Large intestine (tissue), 12 donors: Measurements from ENCODE around the gene DDX10. TPM values are rescaled to one million over a fixed set of nuclear protein-coding genes. Genes with fewer than 3 reads are reported as not detected.

Source experiments
- DNase-seq, 2 donors: peaks; one replicate each; pipeline versions ENCODE4 v3.0.0 to v3.0.0-alpha.2; 2013
- H3K27ac ChIP-seq: one replicate; pipeline ENCODE4 v1.5.1; 2013; ENCODE audit warnings: low read length
- H3K27me3 ChIP-seq: 2 replicates; pipeline ENCODE4 v1.6.1; 2013; ENCODE audit warnings: low read length; ENCODE audit not compliant: control insufficient read depth, insufficient read depth
- H3K36me3 ChIP-seq: 2 replicates; pipeline ENCODE4 v1.6.1; 2013; ENCODE audit warnings: low read length; ENCODE audit not compliant: control insufficient read depth, insufficient read depth
- H3K4me1 ChIP-seq: one replicate; pipeline ENCODE4 v1.6.1; 2013; ENCODE audit warnings: low read length; ENCODE audit not compliant: control insufficient read depth, insufficient read depth
- H3K4me3 ChIP-seq: one replicate; pipeline ENCODE4 v1.5.1; 2013; ENCODE audit warnings: low read length
- H3K9me3 ChIP-seq: one replicate; pipeline ENCODE4 v1.6.1; 2013; ENCODE audit warnings: mild to moderate bottlenecking, low read depth, low read length, moderate library complexity; ENCODE audit not compliant: control insufficient read depth
- WGBS: methylation state at CpG from one replicate; pipeline ENCODE4 v1.1.5; 2013; ENCODE audit warnings: low lambda C conversion rate; ENCODE audit not compliant: insufficient coverage; 5-methylcytosine and 5-hydroxymethylcytosine counted together
- long read RNA-seq, 11 donors: transcript quantifications; one replicate each; lab custom pipeline, GENCODE V29; 2026
- polyA plus RNA-seq: library from polyadenylated mRNA; unstranded; fragments of 120-200 nt; gene quantifications from one replicate; pipeline ENCODE4 v1.2.1, GENCODE V29; 2013

Gene DDX10
- 17.8 TPM for polyA plus RNA-seq
- long read RNA-seq, donor 1, full-length matches to known transcripts, result 1 of 7 reads
- long read RNA-seq, donor 1, partial matches to known transcripts, result 6 of 7 reads
- long read RNA-seq, donor 1, other reads (novel, unspliced or antisense), result 0 of 7 reads
- long read RNA-seq, donor 2, full-length matches to known transcripts, result 4 of 4 reads
- long read RNA-seq, donor 2, partial matches to known transcripts, result 0 of 4 reads
- long read RNA-seq, donor 2, other reads (novel, unspliced or antisense), result 0 of 4 reads
- long read RNA-seq, donor 3, result 0 reads
- long read RNA-seq, donor 4, result 0 reads
- long read RNA-seq, donor 5, partial matches to known transcripts, result 6 of 9 reads
- long read RNA-seq, donor 5, other reads (novel, unspliced or antisense), result 0 of 9 reads
- long read RNA-seq, donor 6, full-length matches to known transcripts, result 4 of 4 reads
- long read RNA-seq, donor 6, partial matches to known transcripts, result 0 of 4 reads
- long read RNA-seq, donor 6, other reads (novel, unspliced or antisense), result 0 of 4 reads
- long read RNA-seq, donor 7, partial matches to known transcripts, result 6 of 8 reads
- long read RNA-seq, donor 7, other reads (novel, unspliced or antisense), result 0 of 8 reads
- long read RNA-seq, donor 8, full-length matches to known transcripts, result 2 of 2 reads
- long read RNA-seq, donor 8, partial matches to known transcripts, result 0 of 2 reads
- long read RNA-seq, donor 8, other reads (novel, unspliced or antisense), result 0 of 2 reads
- long read RNA-seq, donor 9, partial matches to known transcripts, result 0 of 1 reads
- long read RNA-seq, donor 9, other reads (novel, unspliced or antisense), result 0 of 1 reads
- long read RNA-seq, donor 10, full-length matches to known transcripts, result 2 of 2 reads
- long read RNA-seq, donor 10, partial matches to known transcripts, result 0 of 2 reads
- long read RNA-seq, donor 10, other reads (novel, unspliced or antisense), result 0 of 2 reads
- long read RNA-seq, donor 11, partial matches to known transcripts, result 0 of 2 reads
- long read RNA-seq, donor 11, other reads (novel, unspliced or antisense), result 0 of 2 reads

GRCh38 chr11:108664730-108665525, at the start of gene DDX10:
TSS of gene DDX10 (plus strand) at chr11:108665069. CDS start at chr11:108665154, 85 bp downstream.
- Histone ChIP-seq H3K4me1 (peaks cover 8% of the 10 kb centered on the region), H3K27ac (peak within 1 kb of the TSS; percentile 42), H3K36me3 (no peaks in the 10 kb centered on the region), H3K9me3 (no peaks in the 10 kb centered on the region), H3K27me3 (no peaks in the 10 kb centered on the region), H3K4me3 (peak within 1 kb of the TSS; percentile 84)
- DNase-seq, result peak; percentile 99
- whole genome bisulfite sequencing, result no CpG with 5 or more reads among the region's 61 CpGs

- WGBS, result no CpG with 5 or more reads among the region's 3 CpGs
- no peaks in the 10 kb centered on the region for H3K9me3 ChIP-seq
- DNase-seq, result no peak
- no peaks in the 10 kb centered on the region for H3K4me1 ChIP-seq
- H3K4me3 ChIP-seq, result no peak overlapping the region
- H3K27me3 ChIP-seq, result peaks cover 48% of the 10 kb centered on the region
- no peak overlapping the region for H3K27ac ChIP-seq
- no peaks in the 10 kb centered on the region for H3K36me3 ChIP-seq
Observed at GRCh38 chr11:108616549-108616948, 48.3 kb upstream of the DDX10 start.

GRCh38 chr11:108617055-108617454, 47.8 kb upstream of the DDX10 start:
- Histone ChIP-seq H3K4me1 (no peaks in the 10 kb centered on the region), H3K4me3 (no peak overlapping the region), H3K9me3 (no peaks in the 10 kb centered on the region), H3K27me3 (peaks cover 51% of the 10 kb centered on the region), H3K36me3 (no peaks in the 10 kb centered on the region), H3K27ac (no peak overlapping the region)
- WGBS, result no CpG with 5 or more reads among the region's 4 CpGs
- DNase-seq, result no peak

- Histone ChIP-seq H3K27me3 (peaks cover 49% of the 10 kb centered on the region), H3K36me3 (no peaks in the 10 kb centered on the region), H3K4me3 (no peak overlapping the region), H3K9me3 (no peaks in the 10 kb centered on the region), H3K27ac (no peak overlapping the region), H3K4me1 (no peaks in the 10 kb centered on the region)
- no peak for DNase-seq
- WGBS, result no CpG with 5 or more reads among the region's 1 CpG
Observed at GRCh38 chr11:108618529-108618928, 46.3 kb upstream of the DDX10 start.

- Histone ChIP-seq H3K4me1 (no peaks in the 10 kb centered on the region), H3K36me3 (no peaks in the 10 kb centered on the region), H3K27me3 (peaks cover 66% of the 10 kb centered on the region), H3K9me3 (no peaks in the 10 kb centered on the region), H3K27ac (no peak overlapping the region), H3K4me3 (no peak overlapping the region)
- peak; percentile 7 to 39 for DNase-seq
- 100% methylated on average over 1 of the region's 2 CpGs for WGBS
Observed at GRCh38 chr11:108620958-108621772, 43.7 kb upstream of the DDX10 start.

- no peaks in the 10 kb centered on the region for H3K9me3 ChIP-seq
- peaks cover 61% of the 10 kb centered on the region for H3K27me3 ChIP-seq
- H3K4me1 ChIP-seq, result no peaks in the 10 kb centered on the region
- no peak overlapping the region for H3K27ac ChIP-seq
- DNase-seq, result no peak
- WGBS, result no CpG with 5 or more reads among the region's 2 CpGs
- no peak overlapping the region for H3K4me3 ChIP-seq
- no peaks in the 10 kb centered on the region for H3K36me3 ChIP-seq
Observed at GRCh38 chr11:108622341-108622740, 42.5 kb upstream of the DDX10 start.

- no CpG with 5 or more reads among the region's 5 CpGs for WGBS
- no peak overlapping the region for H3K4me3 ChIP-seq
- peaks cover 13% of the 10 kb centered on the region for H3K9me3 ChIP-seq
- no peak overlapping the region for H3K27ac ChIP-seq
- H3K27me3 ChIP-seq, result peaks cover 62% of the 10 kb centered on the region
- H3K4me1 ChIP-seq, result no peaks in the 10 kb centered on the region
- DNase-seq, result no peak
- H3K36me3 ChIP-seq, result no peaks in the 10 kb centered on the region
Observed at GRCh38 chr11:108624196-108624925, 40.5 kb upstream of the DDX10 start.

GRCh38 chr11:108628326-108628725, 36.5 kb upstream of the DDX10 start:
- no peak for DNase-seq
- Histone ChIP-seq H3K27me3 (peaks cover 63% of the 10 kb centered on the region), H3K9me3 (peaks cover 17% of the 10 kb centered on the region), H3K4me1 (no peaks in the 10 kb centered on the region), H3K4me3 (no peak overlapping the region), H3K27ac (no peak overlapping the region), H3K36me3 (no peaks in the 10 kb centered on the region)
- WGBS, result no CpG with 5 or more reads among the region's 10 CpGs

GRCh38 chr11:108628812-108629211, 36.1 kb upstream of the DDX10 start:
- no peaks in the 10 kb centered on the region for H3K4me1 ChIP-seq
- no peak overlapping the region for H3K4me3 ChIP-seq
- H3K27me3 ChIP-seq, result peaks cover 61% of the 10 kb centered on the region
- DNase-seq, result no peak
- H3K36me3 ChIP-seq, result no peaks in the 10 kb centered on the region
- peaks cover 17% of the 10 kb centered on the region for H3K9me3 ChIP-seq
- no CpG with 5 or more reads among the region's 2 CpGs for WGBS
- H3K27ac ChIP-seq, result no peak overlapping the region
